Astrocyte (in vitro differentiated cells and primary cell): Measurements from ENCODE around the gene RAB26.

Experiments
- CTCF ChIP-seq: IDR thresholded peaks from 2 replicates; pipeline ENCODE4 v1.5.1; 2011; ENCODE audit warnings: low read depth, mild to moderate bottlenecking, inconsistent platforms, low read length, moderate library complexity; ENCODE audit not compliant: insufficient read depth
- EZH2 ChIP-seq: IDR thresholded peaks from 2 replicates; pipeline ENCODE4 v1.6.1; 2012; ENCODE audit warnings: mild to moderate bottlenecking, low read length, inconsistent platforms; ENCODE audit not compliant: insufficient read depth

GRCh38 chr16:2163211-2163881 is 14.9 kb downstream of the RAB26 start:
- no peak for TF ChIP-seq CTCF
- TF ChIP-seq EZH2, result no peak
